K562 (cell line): Measurements from ENCODE around the gene SOBP. TPM values are rescaled to one million over a fixed set of nuclear protein-coding genes. Genes with fewer than 3 reads are reported as not detected.

Experiments
- ATAC-seq: fragments of 200-7000 bp; cut with Tn5 transposase; 3 replicates; pipeline ENCODE4 v1.9.1; 2020; ENCODE audit warnings: moderate library complexity
- BruUV-seq: library from RNA; stranded (reverse); fragments of 400-500 nt; replicated peaks from 2 replicates; lab custom pipeline; 2021; lab: Mats Ljungman, UMichigan
- CTCF ChIA-PET: fragments of 300-600 bp; formaldehyde crosslinking; extraction: SDS; loops from one replicate; lab custom pipeline; 2021; ENCODE audit warnings: low intra/inter-chr PET ratio; lab: Yijun Ruan, JAX
- POLR2A ChIA-PET: fragments of 300-600, 350-650 bp; sonication (Branson Sonifier 250); formaldehyde crosslinking; extraction: SDS; loops from one replicate; lab custom pipeline; 2021; ENCODE audit warnings: antibody characterized with exemption, inconsistent platforms; lab: Yijun Ruan, JAX
- DNase-seq, 4 experiments: peaks; one replicate each; pipeline versions ENCODE4 v3.0.0 to v3.0.0-alpha.2; 2011 to 2018; ENCODE audit warnings: low spot score in 3 of 4, mixed read lengths in 3 of 4; ENCODE audit errors: extremely low read depth in 1 of 4
- FAIRE-seq: peaks from 2 replicates; lab custom pipeline; 2011; peaks lifted over from hg19 to GRCh38; lab: Jason Lieb, UNC
- H2AFZ ChIP-seq: 2 replicates; pipeline ENCODE4 v1.6.0; 2011; ENCODE audit warnings: low read depth, low read length, control low read depth, inconsistent platforms
- H3K27ac ChIP-seq: fragments of 200-600 bp; 3 replicates; pipeline ENCODE4 v1.8.0; 2011; ENCODE audit warnings: low read depth, mild to moderate bottlenecking, control low read depth, inconsistent platforms, low read length, moderate library complexity, mixed read lengths; ENCODE audit errors: extremely low read depth
- H3K27me3 ChIP-seq, 2 experiments: fragments of 300-600 bp in 1 of 2; 2 replicates in 1 of 2; 3 replicates in 1 of 2; pipeline versions ENCODE4 v1.6.0 to v1.8.0; 2011; ENCODE audit warnings: inconsistent platforms in 2 of 2, low read length in 2 of 2, mild to moderate bottlenecking in 1 of 2, mixed read lengths in 1 of 2, moderate library complexity in 1 of 2; ENCODE audit not compliant: control insufficient read depth in 2 of 2, insufficient read depth in 2 of 2
- H3K36me3 ChIP-seq: fragments of 300-600 bp; 3 replicates; pipeline ENCODE4 v1.8.0; 2011; ENCODE audit warnings: mild to moderate bottlenecking, low read length, inconsistent platforms; ENCODE audit not compliant: control insufficient read depth, insufficient read depth
- H3K4me1 ChIP-seq, 2 experiments: fragments of 200-600 bp in 1 of 2; replicated peaks in 1 of 2; 2 replicates in 1 of 2; 3 replicates in 1 of 2; pipeline versions ENCODE4 v1.5.1 to v1.8.0; 2011; ENCODE audit warnings: inconsistent platforms in 2 of 2, low read length in 2 of 2, mild to moderate bottlenecking in 1 of 2, mixed read lengths in 1 of 2, moderate library complexity in 1 of 2; ENCODE audit not compliant: control insufficient read depth in 2 of 2, insufficient read depth in 2 of 2
- H3K4me2 ChIP-seq: 2 replicates; pipeline ENCODE4 v1.6.1; 2011; ENCODE audit warnings: low read length, control low read depth, inconsistent platforms, mixed read lengths; ENCODE audit not compliant: insufficient read depth
- H3K4me3 ChIP-seq: fragments of 200-600 bp; sonication (generic), shearing (Covaris generic); 2 replicates; pipeline ENCODE4 v1.5.1; 2016; ENCODE audit warnings: control low read depth, inconsistent platforms
- H3K79me2 ChIP-seq: fragments of 200-600 bp; 3 replicates; pipeline ENCODE4 v1.8.0; 2011; ENCODE audit warnings: low read length, inconsistent platforms; ENCODE audit not compliant: control insufficient read depth, insufficient read depth
- H3K9ac ChIP-seq, 2 experiments: 2 replicates each; pipeline versions ENCODE4 v1.6.0 to v1.6.1; 2011; ENCODE audit warnings: low read depth in 2 of 2, low read length in 2 of 2, control low read depth in 1 of 2, inconsistent platforms in 1 of 2, mild to moderate bottlenecking in 1 of 2, mixed read lengths in 1 of 2; ENCODE audit not compliant: insufficient read depth in 1 of 2
- H3K9me1 ChIP-seq: one replicate; pipeline ENCODE4 v1.6.0; 2011; ENCODE audit warnings: inconsistent platforms, mild to moderate bottlenecking, low read length, moderate library complexity; ENCODE audit not compliant: control insufficient read depth, insufficient read depth
- H3K9me3 ChIP-seq: replicated peaks from 2 replicates; pipeline ENCODE4 v1.5.1; 2011; ENCODE audit warnings: low read depth, low read length, inconsistent platforms; ENCODE audit not compliant: control insufficient read depth, insufficient read depth
- H4K20me1 ChIP-seq: replicated peaks from 2 replicates; pipeline ENCODE4 v1.6.1; 2011; ENCODE audit warnings: low read length, inconsistent platforms, mixed read lengths; ENCODE audit not compliant: control insufficient read depth, insufficient read depth
- BHLHE40 ChIP-seq: IDR thresholded peaks from 2 replicates; pipeline ENCODE4 v1.6.1; 2011; ENCODE audit warnings: low read length, improper control_type of control experiment
- EHMT2 ChIP-seq: fragments of 450-650 bp; IDR thresholded peaks from 2 replicates; pipeline ENCODE4 v1.6.1; 2018; ENCODE audit warnings: antibody characterized with exemption
- FOXJ2 ChIP-seq: fragments of 200-800 bp; sonication (Bioruptor generic); IDR thresholded peaks from 2 replicates; pipeline ENCODE4 v1.6.1; 2016; ENCODE audit warnings: missing genetic modification characterization, missing compliant biosample characterization
- GABPB1 ChIP-seq: sonication (generic); formaldehyde crosslinking; IDR thresholded peaks from 2 replicates; pipeline ENCODE4 v1.8.0; 2022; ENCODE audit warnings: mild to moderate bottlenecking, missing genetic modification reagents
- HDGF ChIP-seq: fragments of 450-650 bp; IDR thresholded peaks from 2 replicates; pipeline ENCODE4 v1.6.1; 2016
- NR2C1 ChIP-seq, 2 experiments: fragments of 450-650 bp; IDR thresholded peaks; 2 replicates each; pipeline ENCODE4 v1.6.1; 2017; ENCODE audit warnings: mild to moderate bottlenecking in 2 of 2, antibody characterized with exemption in 1 of 2, inconsistent platforms in 1 of 2, missing compliant biosample characterization in 1 of 2, missing genetic modification characterization in 1 of 2
- SIN3B ChIP-seq: fragments of 450-650 bp; IDR thresholded peaks from 2 replicates; pipeline ENCODE4 v1.6.1; 2017; ENCODE audit warnings: low read depth, mild to moderate bottlenecking, moderate library complexity
- SMAD2 ChIP-seq: fragments of 150-350 bp; IDR thresholded peaks from 2 replicates; pipeline ENCODE4 v1.6.1; 2014; ENCODE audit warnings: low read depth, mild to moderate bottlenecking, low read length
- SOX6 ChIP-seq: fragments of 450-650 bp; IDR thresholded peaks from 2 replicates; pipeline ENCODE4 v1.6.1; 2014; ENCODE audit warnings: mild to moderate bottlenecking
- ZNF445 ChIP-seq: fragments of 250-450 bp; sonication (Bioruptor Pico); IDR thresholded peaks from 2 replicates; pipeline ENCODE4 v1.4.0; 2020; ENCODE audit warnings: low read depth, mild to moderate bottlenecking, moderate library complexity
- ZNF695 ChIP-seq: fragments of 450-650 bp; formaldehyde crosslinking; IDR thresholded peaks from 2 replicates; pipeline ENCODE4 v1.4.0; 2020; ENCODE audit warnings: mild to moderate bottlenecking, moderate library complexity
- ZNF77 ChIP-seq: fragments of 250-450 bp; sonication (Bioruptor Pico); IDR thresholded peaks from 2 replicates; pipeline ENCODE4 v1.5.0; 2020
- WGBS: fragments of 100-300 bp; shearing (Covaris generic); methylation state at CpG from one replicate; pipeline ENCODE4 v1.1.6; 2016; ENCODE audit warnings: low coverage, mixed read lengths; ENCODE audit not compliant: insufficient coverage; ENCODE audit errors: missing lambda C conversion rate; 5-methylcytosine and 5-hydroxymethylcytosine counted together
- in situ Hi-C: fragments of 300-500 bp; cut with MboI; formaldehyde crosslinking; loops from 4 replicates; pipeline ENCODE4 v1.15.0; 2018; ENCODE audit warnings: inconsistent platforms, mixed read lengths
- intact Hi-C: fragments of 100-400 bp; cut with micrococcal nuclease; formaldehyde crosslinking; loops from 2 replicates; pipeline ENCODE4 v1.14.2; 2022
- polyA plus RNA-seq, 8 experiments: library from polyadenylated mRNA; depleted of rRNA in 4 of 8; stranded (reverse) in 5 of 8; unstranded in 3 of 8; fragments of >200 nt; fragmentation: Nextera tagmentation in 2 of 8; fragmentation: Illumina TruSeq in 1 of 8; extraction: Ambion mirVana in 2 of 8; extraction: Trizol in 1 of 8; gene quantifications; 2 replicates each; pipeline versions ENCODE4 v1.2.1 to v1.2.3, GENCODE V29; 2011 to 2014; ENCODE audit warnings: inconsistent platforms in 1 of 8, missing spikeins in 1 of 8
- total RNA-seq, 7 experiments: library from RNA; depleted of rRNA in 6 of 7; stranded (reverse); fragments of >200 nt in 6 of 7; fragmentation: Illumina TruSeq in 2 of 7; extraction: Trizol in 2 of 7; gene quantifications; 2 replicates each; pipeline versions ENCODE4 v1.2.1 to v1.2.3, GENCODE V29; 2011 to 2021; ENCODE audit warnings: low replicate concordance in 1 of 7
- TF ChIP-seq, protein P1 (sequence below): IDR thresholded peaks from 3 replicates; pipeline ENCODE4 v1.6.1; 2011; ENCODE audit warnings: borderline replicate concordance, mild to moderate bottlenecking, moderate library complexity; ENCODE audit not compliant: insufficient read length; ENCODE audit errors: extremely low read depth

Gene SOBP
- total and polyA plus RNA-seq, 9 of the 15 experiments (the other 6 are each of a cell fraction or from before 2014, with no cell fraction given) = 0.16 TPM; not detected in 8

DNA sequence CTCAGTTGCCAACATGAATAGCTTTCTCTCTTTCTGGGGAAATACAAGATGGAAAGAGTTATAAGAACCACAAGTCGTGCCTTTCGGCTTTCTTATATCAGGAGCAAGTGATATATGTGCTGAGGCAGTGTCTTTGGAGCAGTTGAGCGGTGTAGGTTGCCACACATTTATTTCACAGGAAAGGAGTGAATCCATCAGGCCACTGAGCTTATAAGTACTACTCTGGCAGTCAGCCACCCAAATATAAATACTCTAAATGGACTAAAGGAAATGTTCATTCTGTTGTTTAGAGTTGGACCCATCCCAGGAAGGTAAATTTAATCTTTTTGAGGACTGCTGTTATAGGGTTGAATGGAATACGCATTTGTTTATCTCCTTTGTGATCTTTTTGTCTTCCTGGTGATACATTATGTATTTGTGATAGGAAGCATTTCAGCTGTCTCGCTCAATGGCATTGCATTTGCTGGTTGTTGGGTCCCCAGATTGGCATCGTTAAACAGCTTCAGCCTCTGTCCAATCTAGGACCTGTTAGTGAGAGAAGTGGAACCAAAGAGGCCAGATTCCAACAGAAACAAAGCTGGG lies 139.7 kb downstream of the SOBP start:
- H3K4me3 ChIP-seq = no peak overlapping the region
- peaks cover 3 to 6% of the 10 kb centered on the region in 2 experiments; a peak in 4 of 5 replicates for H3K27me3 ChIP-seq
- no TSS peak for BruUV-seq
- DNase-seq (no peak), FAIRE-seq (no peak), ATAC-seq (no peak)
- in situ Hi-C loops (no loop called here), intact Hi-C loops (loop anchor here (10.0 kb wide), 1 partner anchor 495 kb away; no protein-coding TSS in a partner anchor)
- no peak overlapping the region for H3K27ac ChIP-seq
- WGBS = 0% methylated on average over 6 of the region's 6 CpGs
- H3K9me1 ChIP-seq = no peaks in the 10 kb centered on the region
- ChIA-PET POLR2A (interaction anchor here (0.9 to 1.1 kb wide), 2 partner anchors 11 to 26 kb away, joined by 4 to 6 read pairs; no protein-coding TSS in a partner anchor), CTCF (no interaction called here)
- no peak overlapping the region for H3K4me2 ChIP-seq
- H3K9ac ChIP-seq = no peak overlapping the region
- no peaks in the 10 kb centered on the region for H3K79me2 ChIP-seq
- H4K20me1 ChIP-seq = no peaks in the 10 kb centered on the region; the same call in 1 of the 2 replicates
- H3K4me1 ChIP-seq = peaks cover 0 to 3% of the 10 kb centered on the region in 2 experiments; a peak in 1 of 5 replicates
- H2AFZ ChIP-seq = no peak overlapping the region
- H3K36me3 ChIP-seq = no peaks in the 10 kb centered on the region
- no peak for TF ChIP-seq BHLHE40
- no peak for TF ChIP-seq SMAD2
- TF ChIP-seq FOXJ2 (tag) = no peak
- no peaks in the 10 kb centered on the region for H3K9me3 ChIP-seq

DNA sequence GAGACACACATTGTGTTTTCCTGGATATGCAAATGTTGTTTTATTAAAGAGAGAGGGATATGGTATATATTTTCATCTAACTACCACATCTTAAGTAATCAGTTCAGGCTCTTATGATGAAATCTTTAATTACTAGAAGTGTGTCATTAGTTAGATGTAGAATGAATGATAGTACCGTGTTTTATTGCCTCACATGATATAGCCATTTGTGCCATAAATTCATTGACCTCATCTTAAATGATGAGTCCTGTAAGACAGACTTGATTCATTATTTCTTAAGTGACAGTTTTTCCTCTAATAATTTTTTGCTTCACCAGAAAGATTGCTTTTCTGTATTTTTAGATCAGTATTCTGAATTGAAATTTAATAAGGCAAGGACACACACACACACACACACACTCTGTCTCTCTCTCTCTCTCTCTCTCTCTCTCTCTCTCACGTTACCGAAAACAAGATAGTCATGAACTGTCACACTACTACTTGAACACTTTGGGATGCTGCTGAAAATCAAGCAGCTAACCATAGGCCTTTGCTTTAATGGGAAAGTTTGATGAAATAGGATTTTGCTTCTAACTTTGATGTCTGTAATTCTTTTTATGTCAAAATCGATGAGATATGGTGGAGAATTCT lies 140.5 kb downstream of the SOBP start:
- Histone ChIP-seq H2AFZ (no peak overlapping the region), H3K9me3 (no peaks in the 10 kb centered on the region), H3K9me1 (no peaks in the 10 kb centered on the region), H3K4me2 (no peak overlapping the region), H3K27me3 (peaks cover 3 to 11% of the 10 kb centered on the region in 2 experiments; a peak in 4 of 5 replicates), H4K20me1 (no peaks in the 10 kb centered on the region), H3K36me3 (no peaks in the 10 kb centered on the region), H3K9ac (no peak overlapping the region), H3K4me3 (no peak overlapping the region), H3K79me2 (no peaks in the 10 kb centered on the region), H3K27ac (no peak overlapping the region), H3K4me1 (peaks cover 0 to 6% of the 10 kb centered on the region in 2 experiments; a peak in 1 of 5 replicates)
- no peak for FAIRE-seq
- intact Hi-C loops = loop anchor here (10.0 kb wide), 1 partner anchor 496 kb away; no protein-coding TSS in a partner anchor
- in situ Hi-C loops = no loop called here
- WGBS = 0% methylated on average over 4 of the region's 4 CpGs
- no TSS peak for BruUV-seq
- DNase-seq = no peak
- POLR2A ChIA-PET = no interaction called here
- CTCF ChIA-PET = no interaction called here
- no peak for TF ChIP-seq HDGF
- no peak for TF ChIP-seq ZNF77 (CRISPR knock-in tag)
- TF ChIP-seq EHMT2 = no peak
- TF ChIP-seq SIN3B = no peak
- no peak for TF ChIP-seq GABPB1 (CRISPR knock-in tag)
- TF ChIP-seq ZNF695 (CRISPR knock-in tag) = no peak
- TF ChIP-seq, protein P1, sequence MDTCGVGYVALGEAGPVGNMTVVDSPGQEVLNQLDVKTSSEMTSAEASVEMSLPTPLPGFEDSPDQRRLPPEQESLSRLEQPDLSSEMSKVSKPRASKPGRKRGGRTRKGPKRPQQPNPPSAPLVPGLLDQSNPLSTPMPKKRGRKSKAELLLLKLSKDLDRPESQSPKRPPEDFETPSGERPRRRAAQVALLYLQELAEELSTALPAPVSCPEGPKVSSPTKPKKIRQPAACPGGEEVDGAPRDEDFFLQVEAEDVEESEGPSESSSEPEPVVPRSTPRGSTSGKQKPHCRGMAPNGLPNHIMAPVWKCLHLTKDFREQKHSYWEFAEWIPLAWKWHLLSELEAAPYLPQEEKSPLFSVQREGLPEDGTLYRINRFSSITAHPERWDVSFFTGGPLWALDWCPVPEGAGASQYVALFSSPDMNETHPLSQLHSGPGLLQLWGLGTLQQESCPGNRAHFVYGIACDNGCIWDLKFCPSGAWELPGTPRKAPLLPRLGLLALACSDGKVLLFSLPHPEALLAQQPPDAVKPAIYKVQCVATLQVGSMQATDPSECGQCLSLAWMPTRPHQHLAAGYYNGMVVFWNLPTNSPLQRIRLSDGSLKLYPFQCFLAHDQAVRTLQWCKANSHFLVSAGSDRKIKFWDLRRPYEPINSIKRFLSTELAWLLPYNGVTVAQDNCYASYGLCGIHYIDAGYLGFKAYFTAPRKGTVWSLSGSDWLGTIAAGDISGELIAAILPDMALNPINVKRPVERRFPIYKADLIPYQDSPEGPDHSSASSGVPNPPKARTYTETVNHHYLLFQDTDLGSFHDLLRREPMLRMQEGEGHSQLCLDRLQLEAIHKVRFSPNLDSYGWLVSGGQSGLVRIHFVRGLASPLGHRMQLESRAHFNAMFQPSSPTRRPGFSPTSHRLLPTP = no peak
- TF ChIP-seq SOX6 = no peak
- no peak for TF ChIP-seq ZNF445
- TF ChIP-seq NR2C1 (IDR thresholded peaks at IDR 0.05) = no peak
- TF ChIP-seq NR2C1 (tag; IDR thresholded peaks at IDR 0.05) = no peak
- ATAC-seq = no peak
